Natural killer cell (primary cell): Measurements from ENCODE around the gene PALLD. TPM values are rescaled to one million over a fixed set of nuclear protein-coding genes. Genes with fewer than 3 reads are reported as not detected.

ENCODE experiments used
- ATAC-seq, 3 donors: fragments of 150-1000 bp in 2 of 3; fragments of 200-7000 bp in 1 of 3; cut with Tn5 transposase; 1 replicate in 1 of 3; 2 replicates in 2 of 3; pipeline ENCODE4 v1.10.0; 2021; ENCODE audit warnings: mild to moderate bottlenecking in 2 of 3, moderate library complexity in 2 of 3
- DNase-seq, 2 donors: peaks; one replicate each; pipeline versions ENCODE4 v3.0.0 to v3.0.0-alpha.2; 2013 to 2021; ENCODE audit warnings: mixed read lengths in 1 of 2
- H3K27ac ChIP-seq: one replicate; pipeline ENCODE4 v1.5.1; 2013; ENCODE audit warnings: mild to moderate bottlenecking, low read length
- H3K27me3 ChIP-seq: one replicate; pipeline ENCODE4 v1.6.1; 2013; ENCODE audit warnings: low read length; ENCODE audit not compliant: control insufficient read depth, insufficient read depth
- H3K36me3 ChIP-seq: one replicate; pipeline ENCODE4 v1.6.1; 2013; ENCODE audit warnings: low read length; ENCODE audit not compliant: control insufficient read depth, insufficient read depth
- H3K4me1 ChIP-seq: one replicate; pipeline ENCODE4 v1.6.1; 2013; ENCODE audit warnings: low read length; ENCODE audit not compliant: control insufficient read depth, insufficient read depth
- H3K4me3 ChIP-seq: one replicate; pipeline ENCODE4 v1.5.1; 2013; ENCODE audit warnings: low read length
- H3K9me3 ChIP-seq: one replicate; pipeline ENCODE4 v1.6.1; 2013; ENCODE audit warnings: low read length; ENCODE audit not compliant: control insufficient read depth, insufficient read depth
- H3K27ac Mint-ChIP-seq, 2 donors: one replicate each; pipeline ENCODE4 v1.8.0; 2022; ENCODE audit warnings: mild to moderate bottlenecking in 2 of 2, mixed read lengths in 2 of 2, moderate library complexity in 1 of 2
- H3K27me3 Mint-ChIP-seq, 2 donors: one replicate each; pipeline ENCODE4 v1.8.0; 2022; ENCODE audit warnings: low read depth in 2 of 2, mixed read lengths in 2 of 2
- H3K36me3 Mint-ChIP-seq: one replicate; pipeline ENCODE4 v1.8.0; 2022; ENCODE audit warnings: mixed read lengths
- H3K4me1 Mint-ChIP-seq, 2 donors: one replicate each; pipeline ENCODE4 v1.8.0; 2022; ENCODE audit warnings: mixed read lengths in 2 of 2
- H3K4me3 Mint-ChIP-seq: one replicate; pipeline ENCODE4 v1.8.0; 2022; ENCODE audit warnings: mild to moderate bottlenecking, moderate library complexity, mixed read lengths
- H3K9me3 Mint-ChIP-seq, 2 donors: one replicate each; pipeline ENCODE4 v1.8.0; 2022; ENCODE audit warnings: mixed read lengths in 2 of 2
- CTCF ChIP-seq: fragments of 200-600 bp; IDR thresholded peaks from one replicate; pipeline ENCODE4 v1.8.0; 2022; ENCODE audit warnings: antibody characterized with exemption
- WGBS: methylation state at CpG from one replicate; pipeline ENCODE4 v1.1.7; 2013; ENCODE audit warnings: missing lambda C conversion rate; ENCODE audit not compliant: insufficient coverage; 5-methylcytosine and 5-hydroxymethylcytosine counted together
- intact Hi-C: fragments of 100-400 bp; cut with micrococcal nuclease; formaldehyde crosslinking; loops from one replicate; pipeline ENCODE4 v1.14.2; 2022
- total RNA-seq, 4 donors: library from RNA; stranded (reverse); fragments of 120-200 nt in 1 of 4; gene quantifications; one replicate each; pipeline versions ENCODE4 v1.2.3 to v1.2.4, GENCODE V29; 2013 to 2022

The PALLD gene
- total RNA-seq, 3 donors from 2014 or later (not counting 1 experiment from before 2014, with no cell fraction given) = 15.1 to 25.4 (median 22.8) TPM

DNA sequence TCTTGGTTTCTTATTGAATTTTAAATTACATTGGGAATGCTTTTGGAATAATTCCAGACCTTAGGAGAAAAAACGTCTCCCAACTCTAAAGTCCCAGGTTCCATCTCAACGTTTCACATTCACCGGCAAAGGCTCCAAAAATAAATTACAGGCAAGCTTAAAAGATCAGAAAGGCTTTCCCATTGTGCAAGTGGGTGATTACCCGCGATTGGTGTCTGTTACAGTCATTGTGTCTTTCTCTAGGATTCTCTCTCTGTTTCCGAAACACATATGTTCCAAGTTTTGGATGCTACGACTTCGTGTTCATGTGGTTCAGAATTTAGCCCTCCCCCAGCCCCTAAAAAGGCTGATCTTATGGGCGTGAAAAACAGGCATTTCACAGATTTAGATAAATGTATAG is 41.8 kb downstream of the PALLD start:
- Histone ChIP-seq H3K4me1 (no peaks in the 10 kb centered on the region), H3K27ac (no peak overlapping the region), H3K4me3 (no peak overlapping the region), H3K9me3 (no peaks in the 10 kb centered on the region), H3K27me3 (no peaks in the 10 kb centered on the region), H3K36me3 (no peaks in the 10 kb centered on the region)
- Mint-ChIP-seq H3K27ac (no peak overlapping the region), H3K4me3 (no peak overlapping the region), H3K9me3 (no peaks in the 10 kb centered on the region), H3K36me3 (no peaks in the 10 kb centered on the region), H3K27me3 (peaks cover 4 to 8% of the 10 kb centered on the region in 2 donors), H3K4me1 (no peaks in the 10 kb centered on the region)
- intact Hi-C loops = no loop called here
- WGBS = 95% methylated on average over 8 of the region's 9 CpGs
- DNase-seq (no peak), ATAC-seq (no peak)
- TF ChIP-seq CTCF = no peak

GRCh38 chr4:168540086-168540485 is 43.2 kb downstream of the PALLD start:
- intact Hi-C loops = no loop called here
- ATAC-seq (no peak), DNase-seq (no peak)
- Mint-ChIP-seq H3K9me3 (no peaks in the 10 kb centered on the region), H3K4me1 (no peaks in the 10 kb centered on the region), H3K27me3 (peaks cover 4 to 15% of the 10 kb centered on the region in 2 donors), H3K36me3 (no peaks in the 10 kb centered on the region), H3K4me3 (no peak overlapping the region), H3K27ac (no peak overlapping the region)
- Histone ChIP-seq H3K27ac (no peak overlapping the region), H3K27me3 (peaks cover 2% of the 10 kb centered on the region), H3K9me3 (no peaks in the 10 kb centered on the region), H3K4me1 (no peaks in the 10 kb centered on the region), H3K36me3 (no peaks in the 10 kb centered on the region), H3K4me3 (no peak overlapping the region)
- WGBS = 77% methylated on average over 9 of the region's 9 CpGs
- TF ChIP-seq CTCF = no peak

DNA sequence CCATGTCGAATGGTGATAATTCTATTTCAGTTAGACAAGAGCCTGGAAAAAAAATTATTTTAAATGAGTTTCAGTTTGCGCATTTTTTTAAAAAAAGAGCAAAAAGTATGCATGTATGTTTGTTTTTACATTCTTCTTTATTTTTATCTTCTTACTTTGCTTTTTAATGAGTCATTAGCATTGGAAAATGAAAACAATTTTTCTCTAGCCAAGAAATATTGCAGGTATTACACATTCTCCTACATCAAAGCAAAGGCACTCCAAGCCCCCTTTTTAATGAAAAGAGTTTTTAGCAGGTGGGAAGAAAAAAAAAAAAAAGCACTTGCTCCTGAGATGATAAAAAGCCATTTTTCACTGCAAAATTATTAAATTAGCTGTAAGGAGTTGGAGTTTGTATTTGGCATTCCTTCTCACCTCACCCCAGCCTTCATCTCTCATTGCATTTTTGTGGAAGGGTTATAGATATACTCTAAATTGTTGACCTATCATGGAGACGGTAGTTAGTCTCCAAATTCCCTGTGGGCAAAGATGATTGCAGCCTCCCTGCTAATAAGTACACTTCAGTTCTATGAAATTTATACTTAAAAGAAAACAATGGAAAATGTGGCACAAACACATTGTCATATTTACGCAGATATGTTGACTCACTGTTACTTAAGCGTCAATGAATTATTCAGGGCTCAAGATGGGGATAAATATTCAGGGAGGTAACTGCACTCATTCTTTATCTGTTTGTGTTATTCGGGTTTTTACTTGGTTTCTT is 43.8 kb downstream of the PALLD start:
- DNase-seq = no peak
- intact Hi-C loops = no loop called here
- Histone ChIP-seq H3K27me3 (peaks cover 2% of the 10 kb centered on the region), H3K9me3 (no peaks in the 10 kb centered on the region), H3K4me3 (no peak overlapping the region), H3K36me3 (no peaks in the 10 kb centered on the region), H3K4me1 (no peaks in the 10 kb centered on the region), H3K27ac (no peak overlapping the region)
- no peaks in the 10 kb centered on the region for H3K9me3 Mint-ChIP-seq
- no peak overlapping the region for H3K27ac Mint-ChIP-seq
- ATAC-seq = no peak
- no peaks in the 10 kb centered on the region for H3K36me3 Mint-ChIP-seq
- peaks cover 6 to 21% of the 10 kb centered on the region in 2 donors for H3K27me3 Mint-ChIP-seq
- no peaks in the 10 kb centered on the region for H3K4me1 Mint-ChIP-seq
- H3K4me3 Mint-ChIP-seq = no peak overlapping the region
- WGBS = 91% methylated on average over 4 of the region's 6 CpGs
- no peak for TF ChIP-seq CTCF
